ENCODE results near the gene FSHR. TPM values are rescaled to one million over a fixed set of nuclear protein-coding genes. Genes with fewer than 3 reads are reported as not detected.

FSHR gene
- total and polyA plus RNA-seq, 2 experiments from 2014 or later: not detected

DNA sequence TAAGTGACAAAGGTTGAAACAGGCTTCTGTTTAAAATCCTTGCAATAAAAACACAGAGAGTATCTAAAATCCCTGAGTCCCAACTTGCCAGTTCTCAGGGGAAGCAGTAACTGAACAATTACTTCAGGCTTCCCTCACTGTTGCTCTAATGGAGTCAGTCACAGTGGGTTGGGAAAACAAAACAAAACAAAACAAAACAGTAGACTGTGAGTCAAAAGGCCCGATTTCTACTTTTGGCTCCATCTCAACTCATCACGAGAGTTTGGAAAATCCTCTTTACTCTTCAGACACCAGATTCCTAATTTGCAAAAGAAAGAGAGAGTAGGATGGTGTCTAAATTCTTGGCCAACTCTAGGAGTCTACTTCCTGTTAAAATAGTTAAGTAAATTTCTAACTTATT, 1.1 kb downstream of the FSHR start:
- H3K4me2 ChIP-seq: 0 out of 2 replicates have a peak overlapping the region, but pooled peaks have one; percentile 42
- H3K36me3 ChIP-seq (ENCODE audit: insufficient read depth): no peaks in the 10 kb centered on the region
- peaks cover 25% of the 10 kb centered on the region for H3K4me1 Mint-ChIP-seq
- H3F3A ChIP-seq (replicated peaks; ENCODE audit: low read depth): no peaks in the 10 kb centered on the region
- no peak for TF ChIP-seq EZH2 (IDR thresholded peaks at IDR 0.05; ENCODE audit: low read depth, unreplicated experiment)
- TF ChIP-seq, protein P1, sequence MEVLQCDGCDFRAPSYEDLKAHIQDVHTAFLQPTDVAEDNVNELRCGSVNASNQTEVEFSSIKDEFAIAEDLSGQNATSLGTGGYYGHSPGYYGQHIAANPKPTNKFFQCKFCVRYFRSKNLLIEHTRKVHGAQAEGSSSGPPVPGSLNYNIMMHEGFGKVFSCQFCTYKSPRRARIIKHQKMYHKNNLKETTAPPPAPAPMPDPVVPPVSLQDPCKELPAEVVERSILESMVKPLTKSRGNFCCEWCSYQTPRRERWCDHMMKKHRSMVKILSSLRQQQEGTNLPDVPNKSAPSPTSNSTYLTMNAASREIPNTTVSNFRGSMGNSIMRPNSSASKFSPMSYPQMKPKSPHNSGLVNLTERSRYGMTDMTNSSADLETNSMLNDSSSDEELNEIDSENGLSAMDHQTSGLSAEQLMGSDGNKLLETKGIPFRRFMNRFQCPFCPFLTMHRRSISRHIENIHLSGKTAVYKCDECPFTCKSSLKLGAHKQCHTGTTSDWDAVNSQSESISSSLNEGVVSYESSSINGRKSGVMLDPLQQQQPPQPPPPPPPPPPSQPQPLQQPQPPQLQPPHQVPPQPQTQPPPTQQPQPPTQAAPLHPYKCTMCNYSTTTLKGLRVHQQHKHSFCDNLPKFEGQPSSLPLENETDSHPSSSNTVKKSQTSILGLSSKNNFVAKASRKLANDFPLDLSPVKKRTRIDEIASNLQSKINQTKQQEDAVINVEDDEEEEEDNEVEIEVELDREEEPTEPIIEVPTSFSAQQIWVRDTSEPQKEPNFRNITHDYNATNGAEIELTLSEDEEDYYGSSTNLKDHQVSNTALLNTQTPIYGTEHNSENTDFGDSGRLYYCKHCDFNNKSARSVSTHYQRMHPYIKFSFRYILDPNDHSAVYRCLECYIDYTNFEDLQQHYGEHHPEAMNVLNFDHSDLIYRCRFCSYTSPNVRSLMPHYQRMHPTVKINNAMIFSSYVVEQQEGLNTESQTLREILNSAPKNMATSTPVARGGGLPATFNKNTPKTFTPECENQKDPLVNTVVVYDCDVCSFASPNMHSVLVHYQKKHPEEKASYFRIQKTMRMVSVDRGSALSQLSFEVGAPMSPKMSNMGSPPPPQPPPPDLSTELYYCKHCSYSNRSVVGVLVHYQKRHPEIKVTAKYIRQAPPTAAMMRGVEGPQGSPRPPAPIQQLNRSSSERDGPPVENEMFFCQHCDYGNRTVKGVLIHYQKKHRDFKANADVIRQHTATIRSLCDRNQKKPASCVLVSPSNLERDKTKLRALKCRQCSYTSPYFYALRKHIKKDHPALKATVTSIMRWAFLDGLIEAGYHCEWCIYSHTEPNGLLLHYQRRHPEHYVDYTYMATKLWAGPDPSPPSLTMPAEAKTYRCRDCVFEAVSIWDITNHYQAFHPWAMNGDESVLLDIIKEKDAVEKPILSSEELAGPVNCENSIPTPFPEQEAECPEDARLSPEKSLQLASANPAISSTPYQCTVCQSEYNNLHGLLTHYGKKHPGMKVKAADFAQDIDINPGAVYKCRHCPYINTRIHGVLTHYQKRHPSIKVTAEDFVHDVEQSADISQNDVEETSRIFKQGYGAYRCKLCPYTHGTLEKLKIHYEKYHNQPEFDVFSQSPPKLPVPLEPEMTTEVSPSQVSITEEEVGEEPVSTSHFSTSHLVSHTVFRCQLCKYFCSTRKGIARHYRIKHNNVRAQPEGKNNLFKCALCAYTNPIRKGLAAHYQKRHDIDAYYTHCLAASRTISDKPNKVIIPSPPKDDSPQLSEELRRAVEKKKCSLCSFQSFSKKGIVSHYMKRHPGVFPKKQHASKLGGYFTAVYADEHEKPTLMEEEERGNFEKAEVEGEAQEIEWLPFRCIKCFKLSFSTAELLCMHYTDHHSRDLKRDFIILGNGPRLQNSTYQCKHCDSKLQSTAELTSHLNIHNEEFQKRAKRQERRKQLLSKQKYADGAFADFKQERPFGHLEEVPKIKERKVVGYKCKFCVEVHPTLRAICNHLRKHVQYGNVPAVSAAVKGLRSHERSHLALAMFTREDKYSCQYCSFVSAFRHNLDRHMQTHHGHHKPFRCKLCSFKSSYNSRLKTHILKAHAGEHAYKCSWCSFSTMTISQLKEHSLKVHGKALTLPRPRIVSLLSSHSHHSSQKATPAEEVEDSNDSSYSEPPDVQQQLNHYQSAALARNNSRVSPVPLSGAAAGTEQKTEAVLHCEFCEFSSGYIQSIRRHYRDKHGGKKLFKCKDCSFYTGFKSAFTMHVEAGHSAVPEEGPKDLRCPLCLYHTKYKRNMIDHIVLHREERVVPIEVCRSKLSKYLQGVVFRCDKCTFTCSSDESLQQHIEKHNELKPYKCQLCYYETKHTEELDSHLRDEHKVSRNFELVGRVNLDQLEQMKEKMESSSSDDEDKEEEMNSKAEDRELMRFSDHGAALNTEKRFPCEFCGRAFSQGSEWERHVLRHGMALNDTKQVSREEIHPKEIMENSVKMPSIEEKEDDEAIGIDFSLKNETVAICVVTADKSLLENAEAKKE (CRISPR knock-in tag; IDR thresholded peaks at IDR 0.05): no peak
- TF ChIP-seq, protein P2, sequence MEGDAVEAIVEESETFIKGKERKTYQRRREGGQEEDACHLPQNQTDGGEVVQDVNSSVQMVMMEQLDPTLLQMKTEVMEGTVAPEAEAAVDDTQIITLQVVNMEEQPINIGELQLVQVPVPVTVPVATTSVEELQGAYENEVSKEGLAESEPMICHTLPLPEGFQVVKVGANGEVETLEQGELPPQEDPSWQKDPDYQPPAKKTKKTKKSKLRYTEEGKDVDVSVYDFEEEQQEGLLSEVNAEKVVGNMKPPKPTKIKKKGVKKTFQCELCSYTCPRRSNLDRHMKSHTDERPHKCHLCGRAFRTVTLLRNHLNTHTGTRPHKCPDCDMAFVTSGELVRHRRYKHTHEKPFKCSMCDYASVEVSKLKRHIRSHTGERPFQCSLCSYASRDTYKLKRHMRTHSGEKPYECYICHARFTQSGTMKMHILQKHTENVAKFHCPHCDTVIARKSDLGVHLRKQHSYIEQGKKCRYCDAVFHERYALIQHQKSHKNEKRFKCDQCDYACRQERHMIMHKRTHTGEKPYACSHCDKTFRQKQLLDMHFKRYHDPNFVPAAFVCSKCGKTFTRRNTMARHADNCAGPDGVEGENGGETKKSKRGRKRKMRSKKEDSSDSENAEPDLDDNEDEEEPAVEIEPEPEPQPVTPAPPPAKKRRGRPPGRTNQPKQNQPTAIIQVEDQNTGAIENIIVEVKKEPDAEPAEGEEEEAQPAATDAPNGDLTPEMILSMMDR (conservative IDR thresholded peaks at IDR 0.05; ENCODE audit: low read depth in 2 of 2): no peak
- TF ChIP-seq NANOG (IDR thresholded peaks at IDR 0.05; ENCODE audit: borderline replicate concordance): no peak
- no peak for TF ChIP-seq JUNB (IDR thresholded peaks at IDR 0.05; ENCODE audit: unreplicated experiment)
- TF ChIP-seq ZNF114 (CRISPR knock-in tag; IDR thresholded peaks at IDR 0.05): no peak
- TF ChIP-seq POLR2AphosphoS5 (IDR thresholded peaks at IDR 0.05; ENCODE audit: low read depth): no peak
- TF ChIP-seq EZH2phosphoT487 (IDR thresholded peaks at IDR 0.05; ENCODE audit: unreplicated experiment): no peak
- TF ChIP-seq, protein P3, sequence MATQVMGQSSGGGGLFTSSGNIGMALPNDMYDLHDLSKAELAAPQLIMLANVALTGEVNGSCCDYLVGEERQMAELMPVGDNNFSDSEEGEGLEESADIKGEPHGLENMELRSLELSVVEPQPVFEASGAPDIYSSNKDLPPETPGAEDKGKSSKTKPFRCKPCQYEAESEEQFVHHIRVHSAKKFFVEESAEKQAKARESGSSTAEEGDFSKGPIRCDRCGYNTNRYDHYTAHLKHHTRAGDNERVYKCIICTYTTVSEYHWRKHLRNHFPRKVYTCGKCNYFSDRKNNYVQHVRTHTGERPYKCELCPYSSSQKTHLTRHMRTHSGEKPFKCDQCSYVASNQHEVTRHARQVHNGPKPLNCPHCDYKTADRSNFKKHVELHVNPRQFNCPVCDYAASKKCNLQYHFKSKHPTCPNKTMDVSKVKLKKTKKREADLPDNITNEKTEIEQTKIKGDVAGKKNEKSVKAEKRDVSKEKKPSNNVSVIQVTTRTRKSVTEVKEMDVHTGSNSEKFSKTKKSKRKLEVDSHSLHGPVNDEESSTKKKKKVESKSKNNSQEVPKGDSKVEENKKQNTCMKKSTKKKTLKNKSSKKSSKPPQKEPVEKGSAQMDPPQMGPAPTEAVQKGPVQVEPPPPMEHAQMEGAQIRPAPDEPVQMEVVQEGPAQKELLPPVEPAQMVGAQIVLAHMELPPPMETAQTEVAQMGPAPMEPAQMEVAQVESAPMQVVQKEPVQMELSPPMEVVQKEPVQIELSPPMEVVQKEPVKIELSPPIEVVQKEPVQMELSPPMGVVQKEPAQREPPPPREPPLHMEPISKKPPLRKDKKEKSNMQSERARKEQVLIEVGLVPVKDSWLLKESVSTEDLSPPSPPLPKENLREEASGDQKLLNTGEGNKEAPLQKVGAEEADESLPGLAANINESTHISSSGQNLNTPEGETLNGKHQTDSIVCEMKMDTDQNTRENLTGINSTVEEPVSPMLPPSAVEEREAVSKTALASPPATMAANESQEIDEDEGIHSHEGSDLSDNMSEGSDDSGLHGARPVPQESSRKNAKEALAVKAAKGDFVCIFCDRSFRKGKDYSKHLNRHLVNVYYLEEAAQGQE (IDR thresholded peaks at IDR 0.05; ENCODE audit: unreplicated experiment): no peak
- TF ChIP-seq CREB1 (CRISPR knock-in tag; IDR thresholded peaks at IDR 0.05; ENCODE audit: low read depth): no peak
- no peak for TF ChIP-seq ZNF331 (CRISPR knock-in tag; IDR thresholded peaks at IDR 0.05; ENCODE audit: low read depth)
- TF ChIP-seq, protein P4, sequence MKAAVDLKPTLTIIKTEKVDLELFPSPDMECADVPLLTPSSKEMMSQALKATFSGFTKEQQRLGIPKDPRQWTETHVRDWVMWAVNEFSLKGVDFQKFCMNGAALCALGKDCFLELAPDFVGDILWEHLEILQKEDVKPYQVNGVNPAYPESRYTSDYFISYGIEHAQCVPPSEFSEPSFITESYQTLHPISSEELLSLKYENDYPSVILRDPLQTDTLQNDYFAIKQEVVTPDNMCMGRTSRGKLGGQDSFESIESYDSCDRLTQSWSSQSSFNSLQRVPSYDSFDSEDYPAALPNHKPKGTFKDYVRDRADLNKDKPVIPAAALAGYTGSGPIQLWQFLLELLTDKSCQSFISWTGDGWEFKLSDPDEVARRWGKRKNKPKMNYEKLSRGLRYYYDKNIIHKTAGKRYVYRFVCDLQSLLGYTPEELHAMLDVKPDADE (IDR thresholded peaks at IDR 0.05): no peak
- no peak for TF ChIP-seq STAT1 (IDR thresholded peaks at IDR 0.05; ENCODE audit: unreplicated experiment)
- no peaks in the 10 kb centered on the region for H4K20me1 ChIP-seq (replicated peaks; ENCODE audit: insufficient read depth)
- no peak overlapping the region; the same call in 1 of the 2 replicates for H3K27ac Mint-ChIP-seq
- no peaks in the 10 kb centered on the region for H3K9me2 ChIP-seq (ENCODE audit: insufficient read depth)
- H3K27ac ChIP-seq (ENCODE audit: low read depth): no peak overlapping the region
- H3K4me3 ChIP-seq: no peak overlapping the region
- ATAC-seq (no peak), DNase-seq (ENCODE audit: low spot score) (no peak)
- no peaks in the 10 kb centered on the region for H3K27me3 Mint-ChIP-seq (ENCODE audit: insufficient read depth, low read depth, poor library complexity)
- H3K4me1 ChIP-seq (ENCODE audit: insufficient read depth): peaks cover 28% of the 10 kb centered on the region
- no peaks in the 10 kb centered on the region for H3K79me2 ChIP-seq (replicated peaks; ENCODE audit: insufficient read depth)
- no peaks in the 10 kb centered on the region for H3K27me3 ChIP-seq (ENCODE audit: insufficient read depth)
- no peaks in the 10 kb centered on the region for H3K9me3 Mint-ChIP-seq
- H3K4me3 Mint-ChIP-seq: no peak overlapping the region
- H2AFZ ChIP-seq: peak overlapping the region; percentile 63; the same call in 1 of the 2 replicates
- H3K36me3 Mint-ChIP-seq (ENCODE audit: low read depth): no peaks in the 10 kb centered on the region
